22Rv1 (cell line): ENCODE results near the gene CARD10.
A peak's percentile ranks its signal among the peaks of the same experiment; 100 is the strongest.
"Not testable (repeated sequence)": the region's sequence is repeated elsewhere in the genome, so short reads cannot be mapped to it uniquely, and the experiment has no call there.

Experiments
- H3K27ac ChIP-seq: fragments of 450-650 bp; 2 replicates; pipeline ENCODE4 v1.5.1; 2017
- ZFX ChIP-seq: fragments of 450-650 bp; IDR thresholded peaks from 2 replicates; pipeline ENCODE4 v1.6.1; 2017; ENCODE audit warnings: antibody characterized with exemption, borderline replicate concordance
- TF ChIP-seq, protein P1 (sequence below): fragments of 450-650 bp; IDR thresholded peaks from 2 replicates; pipeline ENCODE4 v1.5.1; 2017; ENCODE audit warnings: mild to moderate bottlenecking

Gene CARD10

DNA sequence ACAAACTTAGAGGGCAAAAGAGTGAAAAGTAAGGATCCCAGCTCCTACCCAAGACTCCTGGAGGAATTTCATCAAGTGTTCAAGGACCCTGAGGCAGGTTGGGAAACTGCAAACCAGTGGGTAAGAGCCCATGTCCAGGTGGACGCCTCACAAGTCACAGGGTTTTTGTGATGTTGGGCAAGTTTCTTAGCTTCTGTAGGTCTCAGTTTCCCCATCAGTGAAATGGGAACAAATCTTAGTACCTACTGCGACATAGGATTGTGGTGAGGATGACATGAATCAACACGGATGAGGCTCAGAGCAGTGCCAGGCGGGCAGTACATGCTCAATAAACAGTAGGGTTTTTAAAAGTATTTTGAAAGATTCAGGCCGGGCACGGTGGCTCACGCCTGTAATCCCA, 23.7 kb upstream of the CARD10 start:
- no peak for TF ChIP-seq ZFX
- TF ChIP-seq, protein P1, sequence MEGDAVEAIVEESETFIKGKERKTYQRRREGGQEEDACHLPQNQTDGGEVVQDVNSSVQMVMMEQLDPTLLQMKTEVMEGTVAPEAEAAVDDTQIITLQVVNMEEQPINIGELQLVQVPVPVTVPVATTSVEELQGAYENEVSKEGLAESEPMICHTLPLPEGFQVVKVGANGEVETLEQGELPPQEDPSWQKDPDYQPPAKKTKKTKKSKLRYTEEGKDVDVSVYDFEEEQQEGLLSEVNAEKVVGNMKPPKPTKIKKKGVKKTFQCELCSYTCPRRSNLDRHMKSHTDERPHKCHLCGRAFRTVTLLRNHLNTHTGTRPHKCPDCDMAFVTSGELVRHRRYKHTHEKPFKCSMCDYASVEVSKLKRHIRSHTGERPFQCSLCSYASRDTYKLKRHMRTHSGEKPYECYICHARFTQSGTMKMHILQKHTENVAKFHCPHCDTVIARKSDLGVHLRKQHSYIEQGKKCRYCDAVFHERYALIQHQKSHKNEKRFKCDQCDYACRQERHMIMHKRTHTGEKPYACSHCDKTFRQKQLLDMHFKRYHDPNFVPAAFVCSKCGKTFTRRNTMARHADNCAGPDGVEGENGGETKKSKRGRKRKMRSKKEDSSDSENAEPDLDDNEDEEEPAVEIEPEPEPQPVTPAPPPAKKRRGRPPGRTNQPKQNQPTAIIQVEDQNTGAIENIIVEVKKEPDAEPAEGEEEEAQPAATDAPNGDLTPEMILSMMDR: no peak
- H3K27ac ChIP-seq: no peak overlapping the region

DNA sequence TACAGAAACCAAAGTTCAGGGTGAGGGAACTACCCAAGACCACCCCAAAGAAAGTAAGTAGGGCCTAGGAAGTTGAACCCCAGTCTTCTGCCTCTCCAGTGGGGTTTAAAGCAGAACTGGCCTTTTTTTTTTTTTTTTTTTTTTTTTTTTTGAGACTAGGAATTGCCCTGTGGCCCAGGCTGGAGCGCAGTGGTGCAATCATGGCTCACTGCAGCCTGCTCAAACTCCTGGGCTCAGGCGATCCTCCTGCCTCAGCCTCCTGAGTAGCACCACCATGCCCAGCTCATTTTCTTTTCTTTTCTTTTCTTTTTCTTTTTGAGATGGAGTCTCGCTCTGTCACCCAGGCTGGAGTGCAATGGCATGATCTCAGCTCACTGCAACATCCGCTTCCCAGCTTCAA, 23.2 kb upstream of the CARD10 start:
- H3K27ac ChIP-seq: not testable (repeated sequence)

DNA sequence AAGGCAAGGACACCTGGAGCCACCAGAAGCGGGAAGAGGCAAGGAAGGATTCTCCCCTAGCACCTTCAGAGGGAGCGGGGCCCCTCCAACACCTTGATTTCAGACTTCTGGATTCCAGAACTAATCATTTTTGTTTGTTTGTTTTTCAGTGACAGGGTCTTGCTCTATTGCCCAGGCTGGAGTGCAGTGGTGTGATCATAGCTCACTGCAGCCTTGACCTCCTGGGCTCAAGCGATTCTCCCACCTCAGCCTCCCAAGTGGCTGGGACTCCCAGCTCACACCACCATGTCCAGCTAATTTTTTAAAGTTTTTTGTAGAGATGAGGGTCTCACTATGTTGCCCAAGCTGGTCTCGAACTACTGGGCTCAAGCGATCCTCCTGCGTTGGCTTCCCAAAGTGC, 20.6 kb upstream of the CARD10 start:
- H3K27ac ChIP-seq: not testable (repeated sequence)

DNA sequence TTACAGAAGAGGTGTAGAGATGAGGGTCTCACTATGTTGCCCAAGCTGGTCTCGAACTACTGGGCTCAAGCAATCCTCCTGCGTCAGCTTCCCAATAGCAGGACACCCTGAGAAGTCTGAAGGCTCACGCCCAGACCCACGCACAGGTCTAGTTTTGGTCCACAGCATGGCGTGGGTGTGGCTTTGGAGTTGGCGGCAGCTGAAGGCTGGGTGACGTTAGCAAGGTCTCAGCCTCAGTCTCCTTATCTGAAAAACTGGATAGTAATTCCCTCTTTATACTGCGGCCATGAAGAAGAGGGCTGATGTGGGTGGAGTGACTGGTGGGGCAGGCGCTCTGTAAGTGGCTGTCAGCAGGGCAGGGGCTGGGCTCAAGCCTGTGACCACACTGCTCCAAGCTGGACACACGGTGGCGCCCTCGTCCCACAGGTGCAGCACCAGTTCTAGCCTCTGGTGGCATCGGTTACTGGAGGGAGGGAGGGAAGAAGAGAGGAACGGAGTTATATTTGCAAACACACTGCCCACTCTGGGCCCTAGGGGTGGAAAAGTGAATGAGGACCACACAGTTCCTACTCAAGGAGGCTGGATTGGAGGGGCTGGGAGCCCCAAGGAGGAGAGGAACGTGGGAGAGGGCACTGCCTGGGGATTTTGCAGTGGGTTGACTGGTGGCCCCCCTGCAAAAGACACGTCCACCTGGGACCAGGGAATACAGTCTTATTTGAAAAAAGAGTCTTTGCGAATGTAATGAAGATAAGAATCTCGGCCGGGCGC, 19.6 kb upstream of the CARD10 start:
- no peak overlapping the region for H3K27ac ChIP-seq
- no peak for TF ChIP-seq ZFX
- TF ChIP-seq, protein P1: peak; percentile 96

DNA sequence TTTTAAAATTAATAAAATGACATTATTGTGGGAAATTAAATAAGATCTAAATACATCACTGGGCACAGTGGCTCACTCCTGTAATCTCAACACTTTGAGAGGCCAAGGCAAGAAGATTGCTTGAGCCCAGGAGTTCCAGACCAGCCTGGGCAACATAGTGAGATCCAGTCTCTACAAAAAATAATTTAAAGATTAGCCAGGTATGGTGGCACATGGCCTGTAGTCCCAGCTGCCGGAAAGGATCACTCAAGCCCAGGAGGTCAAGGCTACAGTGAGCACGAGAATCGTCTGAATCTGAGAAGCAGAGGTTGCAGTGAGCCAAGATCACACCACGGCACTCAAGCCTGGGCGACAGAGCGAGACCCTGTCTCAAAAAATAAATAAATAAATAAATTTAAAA, 15.9 kb upstream of the CARD10 start:
- TF ChIP-seq, protein P1: no peak
- TF ChIP-seq ZFX: no peak
- no peak overlapping the region for H3K27ac ChIP-seq

DNA sequence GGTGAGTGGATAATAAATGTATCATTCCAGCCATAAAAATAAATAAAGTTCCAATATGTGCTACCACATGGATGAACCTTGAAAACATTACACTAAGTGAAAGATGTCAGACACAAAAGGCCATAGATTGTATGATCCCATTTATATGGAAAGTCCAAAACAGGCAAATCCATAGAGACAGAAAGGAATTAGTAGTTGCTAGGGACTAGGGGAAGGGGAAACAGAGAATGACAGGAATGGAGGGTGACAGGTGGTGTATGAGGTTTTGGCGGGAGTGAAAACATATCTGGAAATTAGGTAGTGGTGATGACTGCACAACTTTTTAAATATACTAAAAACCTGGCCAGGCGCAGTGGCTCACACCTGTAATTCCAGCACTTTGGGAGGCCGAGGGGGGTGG, 15.2 kb upstream of the CARD10 start:
- TF ChIP-seq, protein P1: no peak
- TF ChIP-seq ZFX: no peak
- H3K27ac ChIP-seq: no peak overlapping the region

DNA sequence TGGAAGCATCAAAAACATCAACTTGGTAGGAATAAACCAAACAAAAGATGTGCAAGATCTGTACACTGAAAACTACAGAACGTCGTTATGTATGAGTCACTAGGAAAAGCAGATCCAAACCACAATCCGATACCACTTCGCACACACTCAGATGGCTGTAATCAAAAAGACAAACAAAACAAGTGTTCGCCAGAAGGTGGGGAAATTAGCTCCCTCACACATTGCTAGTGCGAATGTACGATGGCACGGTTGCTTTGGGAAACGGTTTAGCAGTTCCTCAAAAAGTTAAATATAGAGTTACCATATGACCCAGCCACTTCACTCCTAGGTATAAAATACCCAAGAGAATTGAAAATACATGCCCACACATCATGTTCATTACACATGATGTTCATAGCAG, 14.8 kb upstream of the CARD10 start:
- TF ChIP-seq, protein P1: no peak
- no peak overlapping the region for H3K27ac ChIP-seq

DNA sequence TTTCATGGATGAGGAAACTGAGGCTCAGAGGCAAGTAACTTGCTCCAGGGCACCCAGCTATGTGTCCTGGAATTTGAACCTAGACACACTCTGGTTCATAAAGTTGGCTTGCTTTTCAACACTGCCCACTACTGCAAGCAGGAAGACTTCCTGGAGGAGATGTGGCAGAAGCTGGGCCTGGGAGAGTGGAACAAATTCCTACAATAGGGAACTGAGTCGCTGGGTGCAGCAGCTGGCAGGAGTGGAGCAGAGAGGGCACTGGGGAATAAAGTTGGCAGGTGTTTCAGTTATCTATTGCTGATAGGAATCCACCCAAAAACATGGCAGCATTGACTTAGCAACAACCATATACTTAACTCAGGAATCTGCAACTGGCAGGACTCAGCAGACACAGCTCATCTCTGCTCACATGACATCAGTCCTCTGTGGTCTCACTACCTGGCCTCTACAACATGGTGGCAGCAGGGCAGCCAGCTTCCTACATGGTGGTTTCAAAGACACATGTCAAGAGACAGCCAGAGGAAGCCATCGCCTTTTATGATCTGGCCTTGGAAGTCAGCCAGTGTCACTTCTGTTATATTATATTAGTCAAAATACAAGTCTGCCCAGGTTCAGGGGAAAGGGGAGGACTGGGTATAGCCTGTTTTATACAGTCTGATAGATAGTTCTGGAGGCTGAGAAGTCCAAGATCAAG, 10.6 kb upstream of the CARD10 start:
- H3K27ac ChIP-seq: peak overlapping the region; percentile 40
- TF ChIP-seq, protein P1: no peak
- no peak for TF ChIP-seq ZFX

DNA sequence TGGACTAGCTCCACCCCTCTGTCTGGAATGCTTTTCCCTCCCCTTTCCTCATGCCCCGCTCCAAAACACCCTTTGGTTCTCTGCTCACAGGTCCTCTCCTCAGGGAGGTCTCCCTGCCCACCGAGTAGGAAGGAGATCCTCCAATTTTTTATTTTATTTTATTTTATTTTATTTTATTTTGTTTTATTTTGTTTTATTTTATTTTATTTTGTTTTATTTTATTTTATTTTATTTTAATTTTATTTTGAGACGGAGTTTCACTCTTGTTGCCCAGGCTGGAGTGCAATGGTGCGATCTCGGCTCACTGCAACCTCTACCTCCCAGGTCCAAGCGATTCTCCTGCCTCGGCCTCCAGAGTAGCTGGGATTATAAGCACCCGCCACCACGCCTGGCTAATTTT, 8.7 kb upstream of the CARD10 start:
- not testable (repeated sequence) for H3K27ac ChIP-seq

DNA sequence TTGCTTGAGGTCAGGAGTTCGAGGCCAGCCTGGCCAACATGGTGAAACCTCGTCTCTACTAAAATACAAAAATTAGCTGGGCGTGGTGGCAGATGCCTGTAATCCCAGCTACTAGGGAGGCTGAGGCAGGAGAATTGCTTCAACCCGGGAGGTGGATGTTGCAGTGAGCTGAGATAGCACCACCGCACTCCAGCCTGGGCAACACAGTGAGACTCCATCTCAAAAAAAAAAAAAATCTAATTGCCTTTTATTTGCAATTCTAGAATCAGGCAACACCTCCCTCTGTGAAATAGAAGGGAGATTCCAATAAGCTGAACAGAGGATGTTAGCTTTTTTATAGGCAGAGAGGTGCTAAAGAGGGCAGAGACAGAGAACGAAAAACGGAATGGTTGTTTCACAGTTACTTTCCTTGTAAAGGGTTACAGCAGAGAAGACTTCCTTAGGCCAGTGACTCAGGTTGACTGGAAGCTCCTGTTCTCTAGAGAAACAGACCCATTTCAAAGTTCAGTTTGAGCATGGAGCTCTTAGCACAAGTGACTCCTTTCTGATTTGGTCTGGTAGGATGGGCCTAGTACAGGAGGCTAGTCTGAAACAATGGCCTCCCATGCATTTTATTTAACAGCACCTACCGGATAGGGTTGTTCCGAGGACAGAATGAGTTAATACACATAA, 8.0 kb upstream of the CARD10 start:
- not testable (repeated sequence) for H3K27ac ChIP-seq
